Panc1 (cell line): ENCODE results near the gene NOTUM. TPM values are rescaled to one million over a fixed set of nuclear protein-coding genes. Genes with fewer than 3 reads are reported as not detected.

ENCODE experiments used
- ATAC-seq: fragments of 200-7000 bp; cut with Tn5 transposase; 2 replicates; pipeline ENCODE4 v1.9.1; 2020; ENCODE audit warnings: mild to moderate bottlenecking, moderate library complexity
- BruUV-seq: library from RNA; stranded (reverse); fragments of 400-500 nt; replicated peaks from 2 replicates; lab custom pipeline; 2021; lab: Mats Ljungman, UMichigan
- CTCF ChIA-PET: fragments of 300-600 bp; sonication (Branson Sonifier 250); formaldehyde crosslinking; loops from one replicate; lab custom pipeline; 2022; ENCODE audit warnings: antibody characterized with exemption; lab: Charles Lee
- POLR2A ChIA-PET: fragments of 300-600 bp; sonication (Branson Sonifier 250); formaldehyde crosslinking; loops from one replicate; lab custom pipeline; 2022; ENCODE audit warnings: antibody characterized with exemption; lab: Charles Lee
- DNase-seq: peaks from one replicate; pipeline ENCODE4 v3.0.0-alpha.2; 2010; ENCODE audit warnings: low read depth, low spot score
- H3K27ac ChIP-seq: 2 replicates; pipeline ENCODE4 v1.5.1; 2011; ENCODE audit warnings: mild to moderate bottlenecking, low read length, inconsistent platforms
- H3K27me3 ChIP-seq: fragments of 200-500 bp; sonication (Bioruptor generic); 2 replicates; pipeline ENCODE4 v1.6.0; 2014; ENCODE audit warnings: low read length, inconsistent platforms; ENCODE audit not compliant: control insufficient read depth, insufficient read depth
- H3K36me3 ChIP-seq: fragments of 200-500 bp; sonication (Bioruptor generic); 2 replicates; pipeline ENCODE4 v1.5.1; 2014; ENCODE audit warnings: inconsistent platforms, mild to moderate bottlenecking, low read length, moderate library complexity; ENCODE audit not compliant: control insufficient read depth, insufficient read depth
- H3K4me1 ChIP-seq: 2 replicates; pipeline ENCODE4 v1.5.1; 2011; ENCODE audit warnings: inconsistent platforms, mild to moderate bottlenecking, low read length, moderate library complexity; ENCODE audit not compliant: control insufficient read depth, insufficient read depth
- H3K4me3 ChIP-seq, 2 experiments: 2 replicates each; pipeline ENCODE4 v1.5.1; 2011 to 2012; ENCODE audit warnings: low read depth in 2 of 2, low read length in 2 of 2, mild to moderate bottlenecking in 2 of 2, inconsistent platforms in 1 of 2, moderate library complexity in 1 of 2
- H3K9me3 ChIP-seq: fragments of 200-500 bp; sonication (Bioruptor generic); 2 replicates; pipeline ENCODE4 v1.5.1; 2014; ENCODE audit warnings: low read depth, mild to moderate bottlenecking, inconsistent platforms, low read length, moderate library complexity; ENCODE audit not compliant: control insufficient read depth, insufficient read depth
- POLR2AphosphoS5 ChIP-seq: IDR thresholded peaks from 2 replicates; pipeline ENCODE4 v1.6.1; 2012; ENCODE audit warnings: mild to moderate bottlenecking, low read depth, low read length, moderate library complexity
- REST ChIP-seq, 2 experiments: IDR thresholded peaks; 2 replicates each; pipeline ENCODE4 v1.6.1; 2011 to 2012; ENCODE audit warnings: low read depth in 2 of 2, control low read depth in 1 of 2, low read length in 1 of 2, mild to moderate bottlenecking in 1 of 2, moderate library complexity in 1 of 2; ENCODE audit not compliant: insufficient read depth in 1 of 2
- SIN3A ChIP-seq: IDR thresholded peaks from 2 replicates; pipeline ENCODE4 v1.6.1; 2012; ENCODE audit warnings: low read depth, mild to moderate bottlenecking, low read length, moderate library complexity, borderline replicate concordance; ENCODE audit not compliant: insufficient read depth
- TCF7L2 ChIP-seq: IDR thresholded peaks from 2 replicates; pipeline ENCODE4 v1.6.1; 2011; ENCODE audit warnings: mild to moderate bottlenecking, low read depth, low read length, inconsistent platforms
- in situ Hi-C: cut with HindIII; loops from 2 replicates; pipeline ENCODE4 v1.10.0; 2016; ENCODE audit warnings: low sequenced_read_pairs, low pct_unique_long_range_greater_than_20kb
- intact Hi-C: fragments of 100-400 bp; cut with micrococcal nuclease; formaldehyde crosslinking; loops from one replicate; pipeline ENCODE4 v1.10.0; 2022; ENCODE audit not compliant: unreplicated experiment
- total RNA-seq: library from RNA; stranded (reverse); gene quantifications from one replicate; pipeline ENCODE4 v1.2.1, GENCODE V29; 2021; ENCODE audit not compliant: unreplicated experiment
- TF ChIP-seq, protein P1 (sequence below): fragments of 450-650 bp; IDR thresholded peaks from 2 replicates; pipeline ENCODE4 v1.5.1; 2017; ENCODE audit warnings: mild to moderate bottlenecking

The NOTUM gene
- total RNA-seq, 1 experiment from 2014 or later: 2.0 TPM

DNA sequence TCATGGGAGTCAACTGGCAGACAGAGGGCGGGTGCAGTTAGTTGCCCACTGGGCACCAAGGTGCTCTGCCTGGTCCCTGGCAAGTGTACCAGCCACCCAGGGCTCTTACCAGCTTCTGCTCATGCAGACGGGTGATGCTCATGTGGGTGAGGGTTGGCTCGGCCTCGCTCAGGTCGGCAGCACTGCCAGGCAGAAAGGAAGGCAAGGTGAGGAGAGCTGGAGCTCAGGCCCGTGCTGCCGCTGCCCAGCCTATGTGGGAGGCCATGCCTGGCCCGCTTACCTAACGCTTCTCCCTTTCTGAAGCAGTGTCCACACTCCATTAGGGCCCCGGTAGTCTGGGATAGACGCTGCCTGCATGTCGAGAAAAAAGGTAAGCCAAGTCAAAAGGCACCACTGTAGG, 45.7 kb downstream of the NOTUM start:
- Histone ChIP-seq H3K4me3 (no peak overlapping the region), H3K27me3 (no peaks in the 10 kb centered on the region), H3K27ac (no peak overlapping the region), H3K36me3 (peaks cover 14% of the 10 kb centered on the region), H3K4me1 (peaks cover 44% of the 10 kb centered on the region), H3K9me3 (no peaks in the 10 kb centered on the region)
- no peak for ATAC-seq
- in situ Hi-C loops: no loop called here
- intact Hi-C loops: no loop called here
- no peak for DNase-seq
- no peak for TF ChIP-seq SIN3A
- no peak for TF ChIP-seq REST (IDR thresholded peaks at IDR 0.05; ENCODE audit: insufficient read depth in 1 of 2, low read depth in 2 of 2, low read length in 1 of 2)
- no peak for TF ChIP-seq TCF7L2
- no peak for TF ChIP-seq POLR2AphosphoS5
- TF ChIP-seq, protein P1, sequence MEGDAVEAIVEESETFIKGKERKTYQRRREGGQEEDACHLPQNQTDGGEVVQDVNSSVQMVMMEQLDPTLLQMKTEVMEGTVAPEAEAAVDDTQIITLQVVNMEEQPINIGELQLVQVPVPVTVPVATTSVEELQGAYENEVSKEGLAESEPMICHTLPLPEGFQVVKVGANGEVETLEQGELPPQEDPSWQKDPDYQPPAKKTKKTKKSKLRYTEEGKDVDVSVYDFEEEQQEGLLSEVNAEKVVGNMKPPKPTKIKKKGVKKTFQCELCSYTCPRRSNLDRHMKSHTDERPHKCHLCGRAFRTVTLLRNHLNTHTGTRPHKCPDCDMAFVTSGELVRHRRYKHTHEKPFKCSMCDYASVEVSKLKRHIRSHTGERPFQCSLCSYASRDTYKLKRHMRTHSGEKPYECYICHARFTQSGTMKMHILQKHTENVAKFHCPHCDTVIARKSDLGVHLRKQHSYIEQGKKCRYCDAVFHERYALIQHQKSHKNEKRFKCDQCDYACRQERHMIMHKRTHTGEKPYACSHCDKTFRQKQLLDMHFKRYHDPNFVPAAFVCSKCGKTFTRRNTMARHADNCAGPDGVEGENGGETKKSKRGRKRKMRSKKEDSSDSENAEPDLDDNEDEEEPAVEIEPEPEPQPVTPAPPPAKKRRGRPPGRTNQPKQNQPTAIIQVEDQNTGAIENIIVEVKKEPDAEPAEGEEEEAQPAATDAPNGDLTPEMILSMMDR: no peak
- POLR2A ChIA-PET: interaction anchor here (1.3 kb wide), 1 partner anchor 9 kb away, joined by 3 read pairs; no protein-coding TSS in a partner anchor
- no TSS peak for BruUV-seq
- CTCF ChIA-PET: no interaction called here

GRCh38 chr17:81914103-81914850, 46.7 kb downstream of the NOTUM start:
- TF ChIP-seq SIN3A: no peak
- no peaks in the 10 kb centered on the region for H3K9me3 ChIP-seq
- ChIA-PET POLR2A (interaction anchor here (0.5 kb wide), 1 partner anchor 905 kb away, joined by 4 read pairs; no protein-coding TSS in a partner anchor), CTCF (no interaction called here)
- in situ Hi-C loops: no loop called here
- DNase-seq: no peak
- peaks cover 14% of the 10 kb centered on the region for H3K36me3 ChIP-seq
- H3K4me1 ChIP-seq: peaks cover 42% of the 10 kb centered on the region
- no peak overlapping the region for H3K27ac ChIP-seq
- intact Hi-C loops: no loop called here
- no TSS peak for BruUV-seq
- H3K4me3 ChIP-seq: no peak overlapping the region
- no peaks in the 10 kb centered on the region for H3K27me3 ChIP-seq
- ATAC-seq: no peak
